Right renal pelvis (tissue), 4 donors: Measurements from ENCODE around the gene TRDN. TPM values are rescaled to one million over a fixed set of nuclear protein-coding genes. Genes with fewer than 3 reads are reported as not detected.
"Not testable (repeated sequence)": the region's sequence is repeated elsewhere in the genome, so short reads cannot be mapped to it uniquely, and the experiment has no call there.

Experiments
- DNase-seq, 4 donors: peaks; one replicate each; pipeline ENCODE4 v3.0.0-alpha.2; 2013; ENCODE audit warnings: low read depth in 4 of 4, low spot score in 3 of 4, missing footprints in 1 of 4
- polyA plus RNA-seq, 4 donors: library from polyadenylated mRNA; unstranded; fragments of 120-200 nt; gene quantifications; one replicate each; pipeline ENCODE4 v1.2.1, GENCODE V29; 2013; ENCODE audit not compliant: insufficient read length in 4 of 4

TRDN gene
- polyA plus RNA-seq, 4 donors: 1.8 to 3.8 (median 3.2) TPM

DNA sequence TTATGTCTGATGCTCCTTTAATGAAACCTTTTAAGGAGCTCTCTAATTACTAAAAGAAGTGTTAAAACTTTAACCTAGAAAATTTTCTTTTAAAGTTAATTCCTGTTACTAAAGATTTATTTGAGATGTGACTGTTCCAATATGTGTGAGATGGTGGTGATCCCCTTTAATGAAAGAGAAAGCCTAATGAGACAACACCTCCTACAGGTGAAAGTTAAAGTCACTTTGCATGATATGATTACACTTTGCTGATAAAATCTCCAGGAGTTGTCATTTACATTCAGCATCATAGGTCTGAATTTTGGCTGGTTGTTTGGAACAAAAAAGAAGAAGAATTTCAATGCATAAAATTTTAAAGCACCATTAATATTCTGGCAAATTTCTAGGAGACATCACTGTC, 307.4 kb downstream of the TRDN start:
- no peak for DNase-seq

DNA sequence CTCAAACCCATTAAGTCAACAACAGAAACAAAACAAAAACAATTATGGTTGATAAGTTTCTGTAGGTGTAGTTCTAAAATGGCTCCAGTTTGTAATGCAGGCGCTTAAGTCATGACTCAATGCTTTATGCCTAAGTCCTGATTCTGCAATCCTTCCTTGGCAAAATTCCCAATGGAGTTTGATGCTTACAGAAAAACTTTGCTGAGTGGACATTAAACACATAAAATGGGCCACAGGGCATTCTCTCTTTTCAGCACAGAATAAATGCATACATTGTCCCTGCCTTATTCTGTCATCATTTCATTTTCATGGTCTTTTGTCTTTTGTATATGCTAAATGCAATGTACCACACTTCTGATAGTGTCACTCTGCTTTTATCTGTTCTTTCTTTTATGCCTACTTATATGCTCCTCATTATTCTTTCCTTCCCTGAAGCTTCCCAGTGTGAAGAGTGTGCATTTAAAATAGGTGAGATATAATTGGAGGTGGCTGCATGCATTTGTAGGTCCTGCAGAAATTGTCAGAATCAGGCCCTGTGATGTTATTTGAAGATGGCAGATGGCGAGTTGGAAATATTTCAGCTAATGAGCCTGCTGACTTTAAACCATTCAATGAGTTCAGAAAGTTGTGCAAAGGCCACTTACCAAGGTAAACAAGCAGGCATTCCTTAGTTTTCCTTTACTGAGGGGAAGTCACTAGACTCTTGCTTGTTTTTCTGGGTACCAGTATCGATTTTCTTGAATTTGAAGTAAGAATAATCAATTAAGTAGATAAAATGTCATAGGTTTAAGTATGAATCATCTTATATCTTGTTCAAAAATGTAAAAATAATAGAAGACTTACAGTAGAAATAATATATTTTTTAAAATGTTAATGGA, 313.1 kb downstream of the TRDN start:
- no peak for DNase-seq

DNA sequence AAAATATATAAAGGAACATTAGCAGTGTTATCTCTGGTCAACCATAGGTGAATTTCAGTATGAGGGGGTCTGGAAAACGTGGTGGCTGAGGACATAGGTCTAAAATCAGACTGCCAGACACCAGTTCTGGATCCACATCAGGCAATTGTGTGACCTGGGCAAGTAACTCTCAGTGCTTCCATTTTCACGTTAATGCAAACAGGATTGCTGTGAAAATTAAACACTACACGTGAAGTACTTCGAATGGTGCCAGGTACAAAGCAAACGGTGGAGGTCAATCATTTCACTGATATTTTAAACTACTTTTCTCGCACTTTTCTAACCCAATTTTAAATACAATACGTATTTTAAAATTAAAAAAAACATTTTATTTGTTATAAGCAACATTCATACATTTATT, 315.7 kb downstream of the TRDN start:
- DNase-seq: no peak

DNA sequence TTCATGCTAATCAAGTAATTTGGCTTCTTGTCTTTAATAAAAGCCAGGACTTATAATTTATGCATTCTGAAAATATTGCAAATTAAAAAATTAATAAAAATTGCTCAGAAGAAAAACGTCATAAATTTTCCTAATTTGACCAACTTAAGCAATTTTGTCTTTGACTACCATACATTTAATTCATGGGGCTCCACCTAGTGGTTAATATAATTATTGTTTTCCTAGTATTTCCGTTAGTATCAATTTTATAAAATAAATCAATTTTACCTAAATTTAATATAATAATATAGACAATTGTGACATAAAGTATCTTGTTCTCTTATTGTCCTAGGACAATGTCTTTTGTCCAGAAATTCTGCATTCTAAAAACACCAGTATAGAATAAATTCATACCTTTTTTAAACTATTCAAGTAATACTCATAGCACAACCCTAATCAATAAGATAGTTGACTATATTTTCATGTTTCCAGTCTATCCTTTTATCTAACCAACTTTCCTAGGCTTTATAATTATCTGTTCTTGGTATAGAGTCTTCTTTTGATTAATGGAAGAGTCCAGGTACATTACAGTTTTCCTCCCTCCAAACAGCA, 319.9 kb downstream of the TRDN start:
- DNase-seq: no peak

DNA sequence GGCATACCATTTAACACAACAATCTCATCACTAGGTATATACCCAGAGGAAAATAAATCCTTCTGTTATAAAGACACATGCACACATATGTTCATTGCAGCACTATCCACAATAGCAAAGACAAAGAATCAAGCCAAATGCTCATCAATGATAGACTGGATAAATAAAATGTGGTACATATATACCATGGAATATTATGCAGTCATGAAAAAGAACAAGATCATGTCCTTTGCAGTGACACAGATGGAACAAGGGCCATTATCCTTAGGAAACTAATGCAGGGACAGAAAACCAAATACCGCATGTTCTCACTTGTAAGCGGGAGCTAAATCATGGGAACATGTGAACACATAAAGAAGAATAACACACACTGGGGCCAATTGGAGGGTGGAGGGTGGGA, 322.3 kb downstream of the TRDN start:
- not testable (repeated sequence) for DNase-seq

DNA sequence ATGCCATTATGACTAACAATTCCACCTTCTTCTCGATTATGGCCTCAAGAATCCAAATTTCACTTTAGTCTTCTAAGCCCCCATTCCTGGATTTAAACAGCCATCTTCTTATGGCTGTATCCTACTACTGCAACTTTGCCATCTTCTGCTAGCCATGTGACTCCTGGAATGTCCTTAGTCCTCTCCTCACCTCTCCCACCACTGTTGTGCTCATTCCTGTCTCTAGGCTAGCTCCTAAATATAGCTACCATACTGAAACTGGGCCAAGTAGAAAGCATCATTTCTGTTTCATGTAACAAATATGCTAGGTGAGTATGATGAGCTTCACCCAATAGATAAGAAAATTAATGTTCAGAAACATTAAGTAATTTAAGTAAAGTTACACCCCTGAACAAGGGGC, 327.6 kb downstream of the TRDN start:
- DNase-seq: no peak

DNA sequence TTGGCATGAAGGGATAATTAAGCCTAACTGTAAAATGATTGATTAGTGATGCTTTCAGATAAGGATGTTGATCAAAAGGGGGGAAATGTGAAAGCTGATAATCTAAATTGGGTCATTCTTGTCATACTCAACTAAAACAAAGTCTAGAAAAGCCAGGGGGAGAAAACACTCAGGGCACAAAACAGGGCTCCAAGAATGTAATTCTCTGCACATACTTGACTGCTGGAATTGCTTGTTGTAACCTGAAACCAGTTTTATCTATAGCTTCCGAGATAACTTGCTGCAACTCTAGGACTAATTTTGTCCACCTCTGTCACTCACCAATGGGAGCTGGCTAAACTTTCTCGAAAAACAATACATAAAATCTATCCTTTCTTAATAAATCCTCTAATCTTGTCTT, 330.4 kb downstream of the TRDN start:
- no peak for DNase-seq

DNA sequence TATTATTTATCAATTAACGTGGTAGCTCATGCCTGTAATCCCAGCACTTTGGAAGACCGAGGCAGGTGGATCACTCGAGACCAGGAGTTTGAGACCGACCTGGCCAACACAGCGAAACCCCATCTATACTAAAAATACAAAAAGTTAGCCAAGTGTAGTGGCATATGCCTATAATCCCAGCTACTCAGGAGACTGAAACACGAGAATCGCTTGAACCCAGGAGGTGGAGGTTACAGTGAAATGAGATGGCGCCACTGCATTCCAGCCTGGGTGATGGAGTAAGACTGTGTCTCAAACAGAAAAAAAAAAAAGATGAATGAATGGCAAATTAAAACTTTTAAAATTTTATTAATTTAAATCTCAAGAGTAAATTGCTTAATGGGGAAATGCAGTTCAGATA, 341.1 kb downstream of the TRDN start:
- DNase-seq: no peak

DNA sequence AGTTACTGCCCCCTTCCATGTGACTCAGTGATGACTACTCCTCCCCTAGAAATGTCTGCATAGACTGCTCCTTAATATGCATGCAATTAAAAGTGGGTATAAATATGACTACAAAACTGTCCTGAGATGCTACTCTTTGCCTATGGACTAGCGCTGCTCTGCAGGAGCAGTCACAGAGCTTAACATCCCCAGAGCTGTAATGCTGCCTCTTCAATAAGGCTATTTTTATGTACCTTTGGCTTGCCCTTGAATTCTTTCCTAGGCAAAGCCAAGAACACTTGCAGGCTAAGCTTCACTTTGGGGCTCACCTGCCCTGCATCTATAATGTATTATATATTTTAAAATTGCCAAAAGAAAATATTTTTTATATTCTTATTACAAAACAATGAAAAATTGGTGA, 341.6 kb downstream of the TRDN start:
- no peak for DNase-seq

DNA sequence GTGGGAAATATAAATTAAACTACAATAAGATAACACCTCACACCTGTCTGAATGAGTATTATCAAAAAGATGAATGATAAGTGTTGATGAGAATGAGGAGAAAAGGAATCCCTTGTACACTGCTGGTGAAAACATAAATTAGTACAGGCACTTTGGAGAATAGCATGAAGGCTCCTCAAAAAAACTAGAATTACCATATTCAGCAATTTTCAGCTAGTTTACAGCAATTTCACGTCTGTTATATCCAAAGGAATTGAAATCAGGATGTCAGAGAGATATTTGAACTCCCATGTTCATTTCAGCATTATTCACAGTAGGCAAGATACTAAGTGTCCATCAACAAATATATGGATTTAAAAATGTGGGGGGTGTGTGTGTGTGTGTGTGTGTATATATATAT, 348.1 kb downstream of the TRDN start:
- no peak for DNase-seq

DNA sequence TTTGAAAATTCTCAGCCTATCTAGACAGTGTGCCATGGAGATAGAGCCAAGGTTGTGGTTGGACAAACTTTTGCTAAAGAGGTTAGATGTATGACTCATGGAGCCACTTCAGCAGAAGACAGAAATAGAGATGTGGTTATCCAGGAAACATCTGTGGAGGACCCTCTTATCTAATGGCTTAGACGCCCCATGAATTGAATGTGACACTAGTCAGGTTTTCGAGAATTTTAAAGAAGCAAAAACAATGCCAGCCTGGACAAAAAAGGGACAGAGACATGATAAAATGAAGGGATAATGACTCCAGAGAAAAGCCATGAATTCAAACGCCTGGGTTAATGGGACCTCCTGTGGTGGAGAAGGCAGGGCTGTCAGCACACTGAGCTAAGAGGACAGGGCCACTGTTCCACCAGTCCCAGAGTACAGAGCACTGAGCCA, 360.2 kb downstream of the TRDN start:
- DNase-seq: no peak

DNA sequence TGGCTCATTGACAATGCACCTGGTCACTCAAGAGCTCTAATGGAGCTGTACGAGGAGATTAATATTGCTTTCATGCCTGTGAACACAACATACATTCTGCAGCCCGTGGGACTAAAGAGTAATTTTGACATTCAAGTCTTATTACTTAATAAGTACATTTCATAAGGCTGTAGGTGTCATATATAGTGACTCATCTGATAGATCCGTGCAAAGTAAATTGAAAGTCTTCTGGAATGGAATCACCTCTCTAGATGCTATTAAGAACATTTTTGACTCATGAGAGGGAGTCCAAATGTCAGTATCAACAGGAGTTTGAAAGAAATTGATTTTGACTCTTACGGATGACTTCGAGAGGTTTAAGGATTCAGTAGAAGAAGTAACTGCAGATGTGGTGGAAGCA, 372.8 kb downstream of the TRDN start:
- no peak for DNase-seq

DNA sequence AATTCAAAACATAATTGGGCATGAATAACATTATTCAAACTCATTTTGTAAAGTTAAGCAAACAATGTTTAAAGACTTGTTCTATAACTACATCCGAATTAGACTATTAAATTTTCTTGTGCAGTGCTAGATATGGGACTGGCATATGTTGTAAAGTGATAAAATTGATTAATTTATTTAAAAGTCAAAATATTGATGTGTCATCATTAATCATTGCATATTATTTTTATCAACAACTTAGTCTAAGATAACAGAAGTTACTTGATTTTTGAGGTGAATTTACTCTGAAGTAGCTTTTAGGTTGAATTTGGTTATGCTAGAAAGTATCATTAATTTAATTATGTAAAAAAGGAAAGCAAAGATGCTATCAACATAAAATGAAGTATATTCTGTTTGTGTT, 396.1 kb downstream of the TRDN start:
- no peak for DNase-seq

DNA sequence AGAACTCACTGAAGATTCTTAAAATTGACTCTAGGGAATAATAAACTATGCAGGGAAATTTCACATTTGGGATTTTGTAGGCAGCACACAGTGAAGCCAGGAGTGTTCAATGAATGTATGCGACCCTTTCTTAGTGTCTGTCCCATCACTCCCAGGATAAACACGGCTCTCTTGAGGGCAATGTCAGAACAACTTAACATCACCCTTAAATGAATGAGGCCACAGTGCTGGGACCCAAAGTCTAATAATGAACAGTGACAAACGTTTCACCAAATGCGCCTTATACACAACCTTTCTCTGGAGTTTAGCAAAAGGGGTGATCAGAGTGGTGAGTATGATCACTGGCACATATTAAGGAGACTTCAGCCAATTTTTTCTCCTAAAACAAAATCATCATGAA, 403.4 kb downstream of the TRDN start:
- DNase-seq: no peak

DNA sequence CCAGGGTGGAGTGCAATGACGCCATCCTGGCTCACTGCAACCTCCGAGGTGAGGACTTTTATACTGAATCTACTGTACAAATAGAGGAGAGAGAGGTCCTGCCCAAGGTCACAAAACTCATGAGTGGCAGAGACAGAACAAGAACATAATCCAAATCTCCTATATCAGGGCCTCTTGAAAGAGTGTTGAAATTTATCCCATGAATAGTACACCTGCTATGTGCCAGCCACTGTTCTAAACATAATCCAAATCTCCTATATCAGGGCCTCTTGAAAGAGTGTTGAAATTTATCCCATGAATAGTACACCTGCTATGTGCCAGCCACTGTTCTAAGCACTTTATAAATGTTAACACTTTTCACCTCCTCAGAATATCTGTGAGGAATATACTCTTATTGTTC, 409.0 kb downstream of the TRDN start:
- not testable (repeated sequence) for DNase-seq

DNA sequence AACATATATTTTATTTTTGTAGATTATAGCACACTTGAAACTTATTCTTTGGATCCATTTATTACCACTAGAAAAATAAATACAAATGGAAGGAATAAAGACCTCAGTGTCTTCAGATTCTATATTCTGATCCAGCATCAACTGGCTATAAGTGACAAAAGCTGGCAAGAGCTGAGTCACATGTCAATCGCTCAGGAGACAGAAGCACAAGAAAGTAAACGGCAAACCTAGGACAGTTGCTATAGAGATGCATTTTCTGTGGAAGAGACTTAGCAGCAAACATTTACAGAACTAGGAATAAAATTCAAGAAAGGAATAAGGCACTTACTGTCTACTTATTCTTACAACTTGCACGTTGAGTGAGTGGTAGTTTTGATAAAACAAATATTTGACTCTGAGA, 410.4 kb downstream of the TRDN start:
- no peak for DNase-seq

DNA sequence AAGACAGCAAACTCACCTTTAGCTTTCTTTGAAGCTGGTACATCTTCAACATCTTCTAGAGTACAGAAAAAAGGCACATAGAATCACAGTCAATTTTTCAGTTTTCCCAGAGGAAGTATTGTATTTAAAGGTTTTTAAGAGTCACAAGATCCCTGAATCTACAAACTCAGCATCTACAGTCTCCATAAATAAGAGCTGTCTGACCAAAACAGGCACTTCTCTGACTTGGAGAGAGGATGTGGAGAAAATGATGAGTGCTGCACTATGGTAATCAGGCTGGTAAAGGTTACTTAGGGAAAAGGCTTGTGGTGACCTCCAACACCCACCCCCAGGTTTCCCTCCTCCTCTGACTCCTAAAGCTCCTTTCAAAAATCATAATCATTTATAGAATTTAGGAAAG, 412.7 kb downstream of the TRDN start:
- no peak for DNase-seq

DNA sequence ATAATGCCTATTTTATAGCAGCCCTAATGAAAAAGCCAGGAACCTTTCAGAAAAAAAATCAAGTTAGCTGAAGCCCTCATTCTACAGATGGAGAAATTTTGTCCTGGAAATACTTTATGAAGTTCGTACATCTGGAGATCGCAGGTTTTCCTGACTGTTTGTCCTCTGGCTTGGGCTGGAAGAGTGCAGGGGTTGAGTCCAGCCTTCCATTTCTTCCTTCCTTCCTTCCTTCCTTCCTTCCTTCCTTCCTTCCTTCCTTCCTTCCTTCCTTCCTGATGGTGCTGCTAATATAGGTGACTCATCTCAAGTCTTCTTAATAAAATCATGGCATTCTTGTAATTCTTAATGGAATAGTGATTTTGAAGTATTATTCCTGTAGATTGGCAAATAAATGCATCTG, 413.3 kb downstream of the TRDN start:
- no peak for DNase-seq

DNA sequence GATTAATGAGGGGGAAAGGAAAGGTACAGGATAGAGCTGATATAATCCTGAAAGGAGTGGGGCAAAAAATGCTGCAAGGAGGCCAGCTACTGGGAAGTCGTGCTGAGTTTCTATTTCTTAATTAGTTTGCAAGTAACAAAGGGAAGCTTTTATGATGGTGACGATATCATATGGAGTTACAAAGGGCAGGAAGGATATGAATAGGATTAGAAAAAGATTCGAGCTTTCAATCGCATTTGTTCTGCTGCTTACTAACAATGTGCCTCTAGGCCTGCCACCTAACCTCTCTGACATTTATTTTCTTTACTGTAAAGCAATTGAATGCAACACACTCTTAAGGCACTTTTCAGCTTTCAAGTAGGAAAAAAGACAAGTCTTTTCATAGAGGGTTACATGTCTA, 421.5 kb downstream of the TRDN start:
- no peak for DNase-seq

DNA sequence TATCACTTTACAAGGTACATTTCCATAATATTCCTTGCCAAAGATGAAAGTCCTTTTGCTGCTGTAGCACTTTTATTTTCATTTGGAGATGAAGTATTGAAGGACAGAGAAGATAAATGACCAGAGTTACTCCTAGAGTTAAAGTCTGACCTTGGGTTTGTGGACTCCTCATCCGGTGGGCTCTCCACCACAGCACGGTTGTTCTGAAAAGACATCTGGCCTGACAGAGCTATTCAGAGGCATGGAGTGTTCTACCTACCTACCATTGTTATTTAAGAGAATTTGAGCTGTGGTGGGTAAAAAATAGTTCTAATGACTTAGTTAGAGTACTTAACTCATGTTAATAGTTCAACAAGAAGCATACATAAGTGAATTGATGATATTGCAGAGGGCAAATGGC, 422.3 kb downstream of the TRDN start:
- no peak for DNase-seq

DNA sequence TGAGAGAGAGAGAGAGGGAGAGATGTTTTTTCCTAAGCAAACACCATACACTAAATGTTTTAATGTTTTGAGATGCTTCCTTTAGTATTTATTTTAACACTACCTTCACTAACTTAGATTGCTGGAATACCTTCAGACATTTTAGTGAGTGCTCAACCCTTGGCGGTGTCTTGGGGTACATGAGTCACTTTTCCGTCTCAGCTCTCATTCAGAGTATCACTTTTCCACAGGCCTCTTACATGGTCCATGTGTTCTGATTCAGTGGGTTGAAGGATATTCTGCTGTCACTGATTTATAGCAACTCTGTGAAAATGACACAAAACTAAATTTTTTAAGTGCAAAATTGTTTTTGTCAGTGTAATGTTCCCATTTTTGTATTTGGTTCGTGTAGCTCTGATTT, 422.8 kb downstream of the TRDN start:
- no peak for DNase-seq

DNA sequence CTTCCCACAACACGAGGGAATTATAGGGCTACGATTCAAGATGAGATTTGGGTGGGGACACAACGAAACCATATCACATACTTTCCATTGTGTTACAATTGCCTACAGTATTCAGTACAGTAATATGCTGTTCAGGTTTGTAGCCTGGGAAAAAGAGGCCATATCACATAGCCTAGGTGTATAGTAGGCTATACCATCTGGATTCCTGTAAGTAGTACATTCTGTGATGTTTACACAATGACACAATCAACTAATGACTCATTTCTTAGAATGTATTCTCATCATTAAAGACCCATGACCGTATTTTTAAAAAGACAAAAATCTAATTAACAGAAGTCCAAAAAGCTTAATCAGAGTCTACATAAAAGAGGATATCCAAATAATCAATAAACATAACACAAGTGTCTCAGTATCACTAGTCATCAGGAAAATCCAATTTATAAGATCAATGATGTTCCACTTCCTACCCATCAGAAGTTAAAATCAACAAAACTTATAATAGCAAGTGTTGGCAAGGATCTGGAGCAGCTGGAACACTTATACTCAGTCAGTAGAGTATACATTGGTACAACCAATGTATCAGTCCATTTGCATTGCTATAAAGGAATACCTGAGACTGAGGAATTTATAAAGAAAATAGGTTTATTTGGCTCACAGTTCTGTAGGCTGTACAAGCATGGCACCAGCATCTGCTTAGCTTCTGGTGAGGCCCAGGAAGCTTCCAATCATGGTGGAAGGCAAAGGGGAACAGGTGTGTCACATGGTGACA, 424.8 kb downstream of the TRDN start:
- no peak for DNase-seq
